GM21360 (cell line): Measurements from ENCODE around the gene ZNF292.
"Not testable (repeated sequence)": the region's sequence is repeated elsewhere in the genome, so short reads cannot be mapped to it uniquely, and the experiment has no call there.

Experiments used
- ATAC-seq: cut with Tn5 transposase; IDR thresholded peaks from one replicate; pipeline ENCODE4 v1.9.1; 2021; ENCODE audit warnings: mild to moderate bottlenecking, moderate library complexity; ENCODE audit not compliant: unreplicated experiment

The ZNF292 gene

GRCh38 chr6:87157596-87157995, 2.2 kb downstream of the ZNF292 start:
- ATAC-seq, result not testable (repeated sequence)

- ATAC-seq, result no peak
Measured at GRCh38 chr6:87161299-87161698, 5.9 kb downstream of the ZNF292 start.

GRCh38 chr6:87164004-87164403, 8.6 kb downstream of the ZNF292 start:
- ATAC-seq, result no peak

- ATAC-seq, result no peak
Measured at GRCh38 chr6:87164506-87164905, 9.1 kb downstream of the ZNF292 start.

- ATAC-seq, result no peak
Measured at GRCh38 chr6:87165185-87165584, 9.8 kb downstream of the ZNF292 start.

GRCh38 chr6:87171938-87172633, 16.7 kb downstream of the ZNF292 start:
- no peak for ATAC-seq

GRCh38 chr6:87174078-87174579, 18.8 kb downstream of the ZNF292 start:
- ATAC-seq, result peak; percentile 50

GRCh38 chr6:87176493-87176892, 21.1 kb downstream of the ZNF292 start:
- ATAC-seq, result no peak

- ATAC-seq, result no peak
Measured at GRCh38 chr6:87180105-87180728, 24.9 kb downstream of the ZNF292 start.

- ATAC-seq, result peak; percentile 20
Measured at GRCh38 chr6:87181903-87182302, 26.5 kb downstream of the ZNF292 start.

GRCh38 chr6:87182321-87182720, 27.0 kb downstream of the ZNF292 start:
- ATAC-seq, result peak; percentile 71

- peak; percentile 19 for ATAC-seq
Measured at GRCh38 chr6:87182940-87183339, 27.6 kb downstream of the ZNF292 start.

GRCh38 chr6:87183687-87184086, 28.3 kb downstream of the ZNF292 start:
- ATAC-seq, result no peak

GRCh38 chr6:87184762-87185250, 29.4 kb downstream of the ZNF292 start:
- no peak for ATAC-seq

- ATAC-seq, result no peak
Measured at GRCh38 chr6:87196275-87196842, 41.0 kb downstream of the ZNF292 start.

GRCh38 chr6:87197547-87197946, 42.2 kb downstream of the ZNF292 start:
- peak; percentile 62 for ATAC-seq

GRCh38 chr6:87198022-87198810, 42.9 kb downstream of the ZNF292 start:
- ATAC-seq, result not testable (repeated sequence)

GRCh38 chr6:87199787-87200186, 44.4 kb downstream of the ZNF292 start:
- no peak for ATAC-seq

- ATAC-seq, result no peak
Measured at GRCh38 chr6:87200469-87201175, 45.3 kb downstream of the ZNF292 start.

- ATAC-seq, result no peak
Measured at GRCh38 chr6:87203448-87204023, 48.2 kb downstream of the ZNF292 start.
